Urothelium cell line (cell line): ENCODE measurements around the gene EIF4B.

ENCODE experiments used
- DNase-seq: peaks from one replicate; pipeline ENCODE4 v3.0.0; 2011; ENCODE audit warnings: low spot score, mixed read lengths
- FAIRE-seq: peaks from 2 replicates; lab custom pipeline; 2011; peaks lifted over from hg19 to GRCh38; lab: Jason Lieb, UNC

Gene EIF4B

DNA sequence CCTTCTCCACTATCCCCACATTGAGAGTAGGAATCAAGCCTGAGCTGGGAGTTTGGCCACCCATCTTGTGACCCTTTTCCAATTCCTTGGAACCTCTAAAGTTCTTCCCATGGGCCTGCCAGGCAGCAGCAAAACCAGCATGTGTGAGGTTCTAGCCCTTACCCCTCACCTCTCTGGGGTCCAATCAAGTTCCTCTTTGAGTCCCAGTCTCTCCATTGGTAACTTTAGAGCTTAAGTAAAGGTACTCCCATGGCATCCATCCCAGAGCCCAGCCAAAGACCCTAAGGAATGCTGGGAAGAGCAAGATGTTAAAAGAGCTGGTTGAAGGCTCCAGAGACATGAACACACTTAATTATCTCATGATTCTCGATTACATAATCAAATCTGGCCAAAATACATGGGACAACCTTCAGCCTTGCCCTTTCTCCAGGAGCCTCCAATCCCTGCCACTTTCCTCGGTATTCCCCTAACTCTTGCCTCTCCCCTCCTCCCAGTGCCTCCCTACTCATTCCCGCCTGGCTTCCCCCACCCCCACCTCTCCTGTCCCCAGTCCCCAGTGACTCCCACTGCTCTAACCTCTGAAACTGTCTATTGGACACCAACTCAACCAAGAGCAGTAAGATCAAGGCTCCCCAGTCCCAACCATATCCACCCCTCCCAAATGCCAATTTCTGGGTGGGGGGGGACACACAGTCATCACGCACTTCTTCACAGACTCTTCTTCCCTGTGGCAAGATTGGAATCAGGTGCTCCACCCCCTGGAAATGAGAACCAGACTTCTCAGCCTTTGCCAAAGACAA, 38.8 kb downstream of the EIF4B start:
- FAIRE-seq (no peak), DNase-seq (no peak)

DNA sequence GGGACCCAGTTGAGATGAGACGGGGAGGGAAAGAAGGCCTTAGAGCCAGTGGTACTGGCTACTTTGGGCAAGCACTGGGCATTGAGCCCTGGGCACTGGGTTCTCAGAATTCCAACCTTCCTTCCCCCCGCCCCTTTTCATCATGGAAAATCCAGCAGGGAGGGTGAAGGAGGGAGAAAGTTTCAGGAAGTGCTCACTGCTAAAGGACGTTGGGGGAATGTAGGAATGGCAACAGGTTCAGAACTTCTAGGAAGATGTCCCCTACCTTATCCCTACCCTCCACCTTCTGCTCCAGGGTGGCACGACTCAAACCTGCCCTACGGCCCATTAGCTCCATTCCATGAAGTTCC, 39.4 kb downstream of the EIF4B start:
- no peak for DNase-seq
- no peak for FAIRE-seq

- no peak for FAIRE-seq
- no peak for DNase-seq
These were observed 40.5 kb downstream of the EIF4B start for GRCh38 chr12:53046655-53047220.

GRCh38 chr12:53047221-53048032, 41.2 kb downstream of the EIF4B start:
- peak; percentile 92 for DNase-seq
- no peak for FAIRE-seq

GRCh38 chr12:53048033-53048779, 42.0 kb downstream of the EIF4B start:
- no peak for FAIRE-seq
- peak; percentile 59 for DNase-seq

- DNase-seq, result peak; percentile 57
- FAIRE-seq, result no peak
These were observed 42.6 kb downstream of the EIF4B start for GRCh38 chr12:53048780-53049401.

DNA sequence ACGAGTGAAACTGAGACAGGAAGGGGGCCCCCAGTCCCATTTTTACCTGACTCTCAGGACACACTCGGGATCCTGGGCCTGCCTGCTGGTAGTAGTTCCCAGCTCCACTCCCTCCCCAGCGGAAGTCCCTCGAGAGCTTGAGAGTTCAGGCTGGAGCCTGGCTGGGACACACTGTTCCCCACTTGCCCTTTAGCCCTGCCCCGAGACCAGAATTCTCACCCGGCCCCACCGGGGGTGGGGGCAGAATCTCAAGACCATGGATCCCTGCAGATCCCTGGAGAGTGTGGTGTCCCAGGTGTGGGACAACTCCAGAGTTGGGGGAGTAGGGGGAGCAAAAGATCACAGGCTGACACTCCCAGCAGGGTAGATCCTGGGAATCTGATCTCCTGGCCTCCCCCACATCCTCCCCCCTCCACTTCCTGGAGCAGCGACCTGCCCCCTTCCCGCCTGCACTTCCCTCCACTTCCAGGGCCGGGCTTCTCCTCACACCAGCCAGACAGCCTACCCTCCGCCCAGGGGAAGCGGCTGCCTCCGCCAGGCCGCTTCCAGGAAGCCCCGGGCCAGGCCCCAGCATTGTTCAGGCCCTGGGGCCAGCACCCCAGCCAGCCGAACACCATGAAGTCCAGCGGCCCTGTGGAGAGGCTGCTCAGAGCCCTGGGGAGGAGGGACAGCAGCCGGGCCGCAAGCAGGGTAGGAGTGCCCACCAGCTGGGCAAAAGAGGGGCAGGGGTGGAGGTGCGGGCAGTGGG, 43.5 kb downstream of the EIF4B start, which contains the start of gene TNS2:
Gene TNS2, plus strand, starts transcription at position 495 of the 748 bp plus-strand sequence. Its CDS starts 121 bp downstream, at position 616.
- no peak for FAIRE-seq
- DNase-seq, result peak; percentile 61

DNA sequence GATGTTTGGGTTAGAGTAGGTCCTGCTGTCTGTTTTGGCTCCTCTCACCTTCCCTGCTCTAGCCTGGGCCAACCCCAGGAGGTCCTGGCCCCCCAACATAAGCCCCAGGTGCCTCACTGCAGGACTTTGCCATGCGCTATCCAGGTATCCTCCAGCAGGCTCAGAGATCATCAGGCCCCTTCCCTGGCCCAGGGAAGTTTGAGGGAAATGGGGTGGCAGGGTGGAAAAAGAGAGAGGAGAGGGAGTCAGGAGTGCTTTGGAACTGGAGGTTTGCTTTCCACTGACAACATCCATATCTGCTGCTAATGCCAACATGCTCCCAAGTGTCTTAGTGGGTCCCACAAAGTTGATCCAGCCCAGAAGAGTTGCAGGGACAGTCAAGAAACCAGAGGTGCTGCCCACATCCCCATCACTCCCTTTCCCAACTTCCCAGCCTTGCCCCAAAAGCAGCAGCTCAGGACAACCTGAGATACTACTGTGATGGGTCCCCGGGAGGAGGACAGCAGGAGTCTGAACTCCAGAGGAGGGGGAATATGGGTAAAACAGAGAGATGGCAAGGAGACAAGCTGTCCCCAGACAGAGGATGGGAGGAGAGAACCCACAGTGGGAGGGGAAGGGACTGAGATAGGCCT, 44.3 kb downstream of the EIF4B start:
- FAIRE-seq, result no peak

GRCh38 chr12:53051058-53051880, 45.0 kb downstream of the EIF4B start:
- FAIRE-seq, result no peak

More for the DNA sequence above, 44.3 kb downstream of the EIF4B start:
- DNase-seq, result no peak

DNA sequence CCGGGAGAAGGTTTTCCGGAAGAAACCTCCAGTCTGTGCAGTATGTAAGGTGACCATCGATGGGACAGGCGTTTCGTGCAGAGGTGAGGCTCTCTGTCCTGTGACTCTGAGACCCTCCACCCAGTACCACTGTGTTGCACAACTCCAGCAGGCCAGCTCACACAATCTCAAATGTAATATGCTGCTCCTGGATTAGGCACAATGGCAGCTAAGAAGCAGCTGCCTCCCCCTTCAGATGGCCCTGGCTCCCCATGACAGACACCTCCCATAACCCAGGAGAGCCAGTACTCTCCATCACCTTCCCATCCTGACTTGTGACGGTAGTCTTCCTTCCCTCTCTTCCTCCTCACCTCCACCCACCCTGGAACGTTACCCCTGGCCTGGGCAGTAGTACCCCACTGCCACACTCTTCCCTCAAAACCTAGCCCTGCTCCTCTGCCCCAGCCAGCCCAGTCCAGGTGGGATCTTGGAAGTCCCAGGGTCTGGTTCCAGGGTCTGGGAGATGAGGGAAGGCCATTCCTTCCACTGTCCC, 45.7 kb downstream of the EIF4B start:
- DNase-seq, result no peak
- FAIRE-seq, result peak; percentile 20

More at GRCh38 chr12:53051058-53051880, 45.0 kb downstream of the EIF4B start:
- no peak for DNase-seq

DNA sequence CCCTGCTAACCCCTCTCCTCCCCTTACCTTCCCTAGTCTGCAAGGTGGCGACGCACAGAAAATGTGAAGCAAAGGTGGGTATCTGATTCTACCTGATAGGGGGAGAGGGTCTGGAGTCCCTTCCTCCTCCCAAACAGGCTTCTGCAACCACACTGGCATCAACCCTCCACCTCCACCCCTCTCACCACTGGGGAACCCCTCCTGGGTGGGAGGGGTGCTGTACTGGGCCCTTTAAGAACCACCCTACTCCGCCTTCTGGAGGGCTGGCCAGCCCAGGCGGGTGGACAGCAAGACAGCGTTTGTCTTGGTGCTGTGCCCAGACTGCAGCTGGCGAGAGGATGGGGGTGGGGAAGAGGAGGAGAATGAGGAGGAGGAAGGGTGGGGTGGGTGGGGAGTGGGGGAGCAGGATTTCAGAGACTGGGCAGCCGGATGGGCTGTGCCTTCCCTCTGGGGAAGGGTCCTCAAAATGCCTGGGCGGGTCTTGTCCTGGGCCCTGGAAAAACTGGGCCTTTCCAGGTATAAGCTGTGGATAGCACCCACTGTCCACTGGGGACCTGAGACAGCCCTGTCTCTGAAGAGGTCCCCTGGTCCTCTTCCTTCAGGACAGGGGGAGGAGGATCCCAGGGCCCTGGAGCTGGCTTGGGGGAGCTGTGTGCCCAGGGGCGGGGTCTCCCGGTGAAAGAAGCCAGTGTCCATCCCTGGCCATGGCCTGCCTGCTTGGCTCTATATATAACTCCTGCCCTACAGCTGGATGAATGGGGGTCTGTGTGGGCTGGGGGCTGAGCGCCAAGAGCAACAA, 46.4 kb downstream of the EIF4B start:
- FAIRE-seq (peak; percentile 77), DNase-seq (peak; percentile 67)

DNA sequence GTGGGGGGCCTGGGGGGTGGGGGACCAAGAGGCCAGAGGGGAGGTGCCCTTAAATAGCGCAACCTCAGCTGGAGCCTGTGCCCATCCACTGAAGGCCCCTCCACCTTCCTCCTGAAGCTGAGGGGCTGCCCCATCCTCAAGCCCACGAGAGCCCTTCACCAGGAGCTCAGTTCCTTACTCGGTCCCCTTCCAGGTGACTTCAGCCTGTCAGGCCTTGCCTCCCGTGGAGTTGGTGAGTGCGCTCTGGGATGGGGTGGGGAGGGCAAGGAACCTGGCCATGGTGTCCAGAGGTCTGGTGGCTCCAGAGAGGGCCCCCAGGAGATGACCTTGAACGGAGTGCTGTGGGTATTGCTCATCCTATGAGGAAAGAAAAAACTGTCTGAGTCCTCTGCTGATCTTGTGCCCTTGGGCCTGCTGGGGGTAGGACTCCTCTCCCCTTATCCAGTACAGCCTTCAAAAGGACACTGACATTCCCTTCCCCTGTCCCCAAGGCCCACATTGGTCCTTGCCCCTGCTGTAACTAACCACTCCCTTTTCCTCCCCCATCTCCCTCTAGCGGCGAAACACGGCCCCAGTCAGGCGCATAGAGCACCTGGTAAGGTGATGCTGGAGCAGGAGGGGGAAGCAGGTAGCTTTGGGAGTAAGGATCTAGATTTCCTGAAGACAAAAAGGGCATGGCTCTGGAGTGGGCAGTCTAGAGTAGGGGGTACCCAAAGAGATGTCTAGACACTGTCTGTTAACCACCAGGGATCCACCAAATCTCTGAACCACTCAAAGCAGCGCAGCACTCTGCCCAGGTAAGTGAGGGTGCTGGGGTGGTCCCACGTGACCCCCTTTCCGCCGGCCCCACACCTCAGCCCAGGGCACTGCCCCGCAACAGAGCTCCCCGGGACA, 47.2 kb downstream of the EIF4B start:
- no peak for FAIRE-seq
- DNase-seq, result no peak

GRCh38 chr12:53054112-53054878, 48.0 kb downstream of the EIF4B start:
- DNase-seq (no peak), FAIRE-seq (no peak)

DNA sequence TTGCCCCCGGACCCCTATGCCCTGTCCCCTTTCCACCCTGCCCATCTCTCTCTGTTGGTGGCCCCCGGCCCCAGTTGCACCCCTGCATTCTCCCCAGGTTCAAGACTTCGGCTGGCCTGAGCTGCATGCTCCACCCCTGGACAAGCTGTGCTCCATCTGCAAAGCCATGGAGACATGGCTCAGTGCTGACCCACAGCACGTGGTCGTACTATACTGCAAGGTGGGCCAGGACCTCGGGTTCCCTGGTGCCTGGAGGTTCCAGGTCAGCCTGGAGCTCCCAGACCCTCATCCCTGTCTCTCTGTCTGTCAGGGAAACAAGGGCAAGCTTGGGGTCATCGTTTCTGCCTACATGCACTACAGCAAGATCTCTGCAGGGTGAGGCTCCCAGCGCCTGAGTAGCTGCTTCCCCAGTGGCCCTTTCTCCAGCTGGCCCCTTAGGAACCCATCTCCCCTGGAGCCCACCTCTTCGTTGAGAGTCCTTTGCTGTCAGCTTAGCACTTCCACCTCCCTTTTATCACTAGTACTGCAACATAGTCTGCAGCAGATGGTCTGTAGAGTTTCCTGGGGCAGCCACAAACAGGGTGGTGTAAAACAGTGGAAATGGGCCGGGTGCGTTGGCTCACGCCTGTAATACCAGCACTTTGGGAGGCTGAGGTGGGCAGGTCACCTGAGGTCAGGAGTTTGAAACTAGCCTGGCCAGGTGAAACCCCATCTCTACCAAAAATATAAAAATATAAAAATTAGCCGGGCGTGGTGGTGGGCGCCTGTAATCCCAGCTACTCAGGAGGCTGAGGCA, 49.4 kb downstream of the EIF4B start:
- FAIRE-seq, result no peak
- DNase-seq, result no peak

GRCh38 chr12:53056296-53056695, 50.0 kb downstream of the EIF4B start:
- DNase-seq, result no peak
- FAIRE-seq, result no peak
